ENCODE data around the gene RAB27B.
"Not testable (repeated sequence)": the region's sequence is repeated elsewhere in the genome, so short reads cannot be mapped to it uniquely, and the experiment has no call there.

The RAB27B gene

DNA sequence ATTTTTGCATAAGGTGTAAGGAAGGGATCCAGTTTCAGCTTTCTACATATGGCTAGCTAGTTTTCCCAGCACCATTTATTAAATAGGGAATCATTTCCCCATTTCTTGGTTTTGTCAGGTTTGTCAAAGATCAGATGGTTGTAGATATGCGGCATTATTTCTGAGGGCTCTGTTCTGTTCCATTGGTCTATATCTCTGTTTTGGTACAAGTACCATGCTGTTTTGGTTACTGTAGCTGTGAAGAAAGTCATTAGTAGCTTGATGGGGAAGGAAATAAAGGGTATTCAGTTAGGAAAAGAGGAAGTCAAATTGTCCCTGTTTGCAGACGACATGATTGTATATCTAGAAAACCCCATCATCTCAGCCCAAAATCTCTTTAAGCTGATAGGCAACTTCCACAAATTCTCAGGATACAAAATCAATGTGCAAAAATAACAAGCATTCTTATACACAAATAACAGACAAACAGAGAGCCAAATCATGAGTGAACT lies 7.4 kb upstream of the RAB27B start:
- DNase-seq, result not testable (repeated sequence)

- DNase-seq, result no peak
These were observed 5.1 kb upstream of the RAB27B start for GRCh38 chr18:54822872-54823845.

DNA sequence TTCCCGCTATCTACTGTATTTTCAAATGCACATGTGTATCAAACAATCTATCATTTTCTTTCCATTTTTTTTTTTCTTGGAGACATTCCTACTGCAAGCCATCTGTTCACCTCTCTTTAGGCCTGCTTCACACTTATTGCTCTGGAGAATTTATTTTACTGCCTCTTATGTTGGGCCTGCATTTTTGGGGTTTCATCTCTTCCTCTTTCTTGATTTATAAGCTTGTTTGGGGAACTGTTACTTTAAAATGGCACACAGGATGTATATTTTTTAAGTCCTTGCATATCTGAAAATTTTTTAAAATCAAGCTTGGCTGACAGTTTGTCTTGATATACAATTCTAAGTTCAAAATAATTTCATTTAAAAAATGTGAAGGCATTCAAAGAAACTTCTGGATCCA lies 3.5 kb upstream of the RAB27B start:
- no peak for DNase-seq

DNA sequence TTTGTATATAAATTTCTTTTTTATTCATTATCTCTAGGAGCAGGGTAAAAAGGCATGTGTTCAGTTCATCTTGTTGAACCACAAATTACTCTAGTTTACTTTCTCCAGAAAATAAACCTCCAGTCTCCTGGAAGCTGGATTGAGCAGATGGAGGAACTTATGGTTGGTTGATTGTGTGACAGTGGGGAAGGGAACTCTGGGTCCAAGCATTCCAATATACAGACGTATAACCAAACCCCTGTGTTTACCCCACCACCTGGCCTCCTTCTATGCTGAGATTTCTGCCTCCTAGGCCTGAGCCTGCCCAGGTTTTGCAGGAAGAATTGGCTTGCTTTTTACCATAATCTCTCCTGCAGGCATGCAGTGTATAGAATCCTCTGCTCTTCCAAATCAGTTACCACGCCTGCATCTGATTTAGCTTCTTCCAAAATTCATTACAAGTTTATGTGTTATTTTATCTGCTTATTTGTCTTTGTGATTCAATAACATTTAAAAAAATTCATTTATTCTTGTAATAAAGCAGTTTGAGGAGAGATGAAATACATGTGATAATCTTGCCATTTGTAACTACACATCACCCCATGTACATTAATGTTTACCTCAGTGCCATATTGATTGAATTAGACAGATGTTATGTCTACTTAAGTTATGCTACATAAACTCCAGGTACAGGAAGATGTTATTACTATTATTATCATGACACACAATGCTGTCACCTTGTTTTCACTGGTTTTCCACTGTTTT lies 2.5 kb upstream of the RAB27B start:
- no peak for DNase-seq

- peak in 1 of 2 donors; percentile 11 for DNase-seq
These were observed 709 bp downstream of the RAB27B start for GRCh38 chr18:54828986-54829385.

DNA sequence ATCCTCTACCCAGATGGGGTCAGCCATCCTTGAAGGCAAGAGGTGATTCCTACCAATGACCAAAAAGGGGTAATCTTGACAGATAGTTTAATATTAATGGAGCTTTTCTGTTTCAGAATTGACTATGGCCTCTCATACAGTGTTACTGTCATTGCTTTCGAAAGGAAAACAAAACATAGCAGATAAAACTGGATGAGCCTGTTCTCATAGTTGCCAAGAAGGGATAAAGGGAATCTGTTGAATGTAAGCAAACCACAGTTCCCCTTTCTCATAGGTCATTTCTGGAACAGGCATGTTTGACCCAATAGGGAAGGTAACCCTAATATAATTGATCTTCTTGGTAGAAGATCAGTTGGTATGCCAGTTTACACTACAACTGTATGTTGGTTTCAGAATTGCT lies 1.6 kb downstream of the RAB27B start:
- no peak for DNase-seq

- no peak for DNase-seq
These were observed 2.0 kb downstream of the RAB27B start for GRCh38 chr18:54830260-54830659.

GRCh38 chr18:54830866-54831265 lies 2.6 kb downstream of the RAB27B start:
- DNase-seq, result no peak

- DNase-seq, result no peak
These were observed 7.7 kb downstream of the RAB27B start for GRCh38 chr18:54835944-54836343.

- DNase-seq, result no peak
These were observed 15.0 kb downstream of the RAB27B start for GRCh38 chr18:54843314-54843713.

GRCh38 chr18:54845787-54846186 lies 17.5 kb downstream of the RAB27B start:
- no peak for DNase-seq

GRCh38 chr18:54848121-54848520 lies 19.8 kb downstream of the RAB27B start:
- no peak for DNase-seq

- no peak for DNase-seq
These were observed 21.4 kb downstream of the RAB27B start for GRCh38 chr18:54849683-54850082.

DNA sequence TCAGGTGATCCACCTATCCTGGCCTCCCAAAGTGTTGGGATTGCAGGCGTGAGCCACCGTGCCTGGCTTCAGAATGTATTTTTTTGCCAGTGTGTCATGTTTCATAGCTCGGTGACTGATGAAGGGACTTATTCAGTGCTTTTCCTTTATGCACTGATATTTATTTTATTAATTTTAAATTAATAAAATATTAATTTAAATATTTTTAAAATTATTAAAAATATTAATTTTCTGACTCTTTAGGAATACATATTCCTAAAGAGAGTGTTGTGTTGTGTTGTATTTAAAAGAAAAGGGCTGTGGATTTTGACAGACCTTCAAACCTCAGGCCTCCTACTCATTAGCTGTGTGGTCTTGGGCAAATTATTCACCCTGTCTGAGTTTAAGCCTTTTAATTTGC lies 22.3 kb downstream of the RAB27B start:
- DNase-seq, result no peak

- no peak for DNase-seq
These were observed 24.8 kb downstream of the RAB27B start for GRCh38 chr18:54852780-54853675.

- not testable (repeated sequence) for DNase-seq
These were observed 26.8 kb downstream of the RAB27B start for GRCh38 chr18:54855050-54855449.

DNA sequence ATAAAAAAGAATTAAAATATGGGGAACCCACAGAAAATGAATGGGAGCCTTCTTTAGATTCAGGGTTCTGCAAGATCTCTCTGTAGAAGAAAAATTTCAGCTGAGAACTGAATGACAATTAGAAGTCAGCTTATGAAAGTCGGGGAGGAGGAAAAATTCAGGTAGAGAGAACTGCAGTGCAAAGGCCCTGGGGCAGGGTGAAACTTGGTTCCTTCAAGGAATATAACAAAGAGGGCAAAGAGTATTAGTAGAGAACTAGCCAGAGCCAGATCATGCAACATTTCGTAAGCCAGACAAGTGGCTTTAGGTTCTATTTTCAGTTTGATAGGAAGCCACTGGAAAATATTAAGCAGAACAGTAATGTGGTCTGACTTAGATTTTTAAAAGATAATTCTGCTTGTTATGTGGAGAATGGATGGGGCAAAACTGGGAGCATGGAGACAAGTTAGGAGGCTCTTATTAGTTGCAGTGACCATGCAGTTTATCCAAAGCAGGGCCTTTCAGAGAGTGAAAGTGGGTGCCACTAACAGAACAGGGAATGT lies 27.9 kb downstream of the RAB27B start:
- DNase-seq, result no peak

DNA sequence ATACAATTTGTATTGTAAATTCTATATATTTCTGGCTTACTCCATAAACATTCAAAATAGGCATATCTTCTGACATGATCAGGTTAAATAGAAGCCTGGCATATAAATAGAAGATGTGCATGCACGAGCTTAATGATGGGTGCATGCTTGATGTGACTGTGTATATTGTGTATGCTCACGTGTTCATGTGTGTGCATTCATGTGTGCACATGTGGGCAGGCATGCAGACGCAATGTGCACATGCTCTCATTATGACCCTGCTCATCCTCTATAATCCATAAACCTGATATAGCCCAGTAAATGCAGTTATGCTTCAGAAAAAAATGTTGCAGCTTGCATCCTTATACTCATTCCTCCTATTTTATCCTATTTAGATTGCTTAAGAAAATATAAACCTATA lies 29.2 kb downstream of the RAB27B start:
- no peak for DNase-seq

DNA sequence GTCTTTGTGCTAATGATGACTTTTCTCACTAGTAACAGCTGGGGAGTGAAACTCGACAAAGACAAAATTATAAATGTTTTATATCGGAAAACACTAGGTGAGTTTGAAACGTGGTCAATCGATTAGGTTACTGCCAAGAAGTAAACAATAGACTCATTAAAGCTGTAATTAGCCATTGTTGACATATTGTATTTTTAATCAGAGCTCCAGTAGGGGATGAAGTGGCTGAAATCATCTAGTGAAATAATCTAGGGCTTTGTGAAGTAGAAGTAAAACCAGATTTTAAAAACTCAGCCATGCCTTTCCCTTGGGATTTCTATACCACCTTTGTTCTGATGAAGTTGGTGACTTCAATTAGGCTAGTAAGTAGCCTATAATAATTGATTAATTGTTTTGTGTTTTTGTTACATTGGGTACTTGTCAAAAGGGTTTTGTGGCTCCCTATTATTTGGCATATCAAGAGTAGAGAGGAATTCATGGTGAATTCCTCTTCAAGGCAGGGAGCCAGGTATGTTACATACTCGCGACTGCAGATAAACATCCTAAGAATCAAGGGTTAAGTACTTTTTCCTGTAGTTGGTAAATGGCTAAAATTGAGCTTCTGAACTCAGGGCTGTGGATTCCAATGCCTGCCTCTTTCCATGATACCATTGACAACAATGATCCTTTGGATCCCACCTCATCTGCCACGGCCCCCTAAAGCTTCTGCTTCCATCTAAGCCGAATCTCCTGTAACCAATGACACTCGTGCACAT lies 31.6 kb downstream of the RAB27B start:
- DNase-seq, result no peak

GRCh38 chr18:54860941-54861340 lies 32.7 kb downstream of the RAB27B start:
- DNase-seq, result no peak

DNA sequence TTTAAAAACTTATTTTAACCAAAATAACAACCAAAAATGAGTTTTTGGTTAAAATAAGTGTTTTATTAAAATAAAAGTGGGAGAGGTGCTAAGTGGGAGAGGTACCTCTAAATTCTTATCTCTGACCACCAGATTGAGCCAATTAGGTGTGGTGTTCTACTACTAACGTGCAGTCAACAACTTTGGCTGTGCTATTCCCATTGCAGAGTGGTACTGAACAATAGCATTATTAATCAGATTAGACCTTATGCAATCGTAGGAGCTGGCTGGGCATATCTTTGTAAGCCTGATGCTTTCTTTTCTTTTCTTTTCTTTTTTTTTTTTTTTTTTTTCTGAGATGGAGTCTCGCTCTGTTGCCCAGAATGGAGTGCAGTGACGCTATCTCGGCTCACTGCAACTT lies 38.9 kb downstream of the RAB27B start:
- no peak for DNase-seq

GRCh38 chr18:54871231-54871630 lies 43.0 kb downstream of the RAB27B start:
- no peak for DNase-seq

All from CD4-positive, alpha-beta T cell treated with Interleukin-1 beta for 1 hour (primary cell).